HAP-1 (cell line): Measurements from ENCODE around the gene IKBKE.

ENCODE experiments used
- DNase-seq, 2 experiments: peaks; one replicate each; pipeline ENCODE4 v3.0.0-alpha.2; 2016 to 2020; ENCODE audit warnings: low spot score in 2 of 2
- H3K27me3 ChIP-seq: fragments of 250-450 bp; sonication (Bioruptor Pico); 2 replicates; pipeline ENCODE4 v1.5.1; 2020; ENCODE audit warnings: low read depth, mild to moderate bottlenecking, moderate library complexity
- H3K36me3 ChIP-seq: fragments of 250-450 bp; sonication (Bioruptor Pico); replicated peaks from 2 replicates; pipeline ENCODE4 v1.5.1; 2020; ENCODE audit warnings: mild to moderate bottlenecking
- H3K4me1 ChIP-seq: fragments of 250-450 bp; sonication (Bioruptor Pico); 2 replicates; pipeline ENCODE4 v1.5.1; 2020; ENCODE audit warnings: mild to moderate bottlenecking
- H3K4me3 ChIP-seq: fragments of 250-450 bp; sonication (Bioruptor Pico); 2 replicates; pipeline ENCODE4 v1.5.1; 2020; ENCODE audit warnings: mild to moderate bottlenecking, moderate library complexity
- H3K9me3 ChIP-seq: fragments of 250-450 bp; sonication (Bioruptor Pico); 2 replicates; pipeline ENCODE4 v1.5.1; 2020; ENCODE audit warnings: mild to moderate bottlenecking, moderate library complexity
- in situ Hi-C: fragments of 300-500 bp; cut with MboI; formaldehyde crosslinking; loops from 3 replicates; pipeline ENCODE4 v1.14.3; 2020; ENCODE audit warnings: low sequenced_read_pairs, inconsistent platforms, mixed read lengths

Gene IKBKE

DNA sequence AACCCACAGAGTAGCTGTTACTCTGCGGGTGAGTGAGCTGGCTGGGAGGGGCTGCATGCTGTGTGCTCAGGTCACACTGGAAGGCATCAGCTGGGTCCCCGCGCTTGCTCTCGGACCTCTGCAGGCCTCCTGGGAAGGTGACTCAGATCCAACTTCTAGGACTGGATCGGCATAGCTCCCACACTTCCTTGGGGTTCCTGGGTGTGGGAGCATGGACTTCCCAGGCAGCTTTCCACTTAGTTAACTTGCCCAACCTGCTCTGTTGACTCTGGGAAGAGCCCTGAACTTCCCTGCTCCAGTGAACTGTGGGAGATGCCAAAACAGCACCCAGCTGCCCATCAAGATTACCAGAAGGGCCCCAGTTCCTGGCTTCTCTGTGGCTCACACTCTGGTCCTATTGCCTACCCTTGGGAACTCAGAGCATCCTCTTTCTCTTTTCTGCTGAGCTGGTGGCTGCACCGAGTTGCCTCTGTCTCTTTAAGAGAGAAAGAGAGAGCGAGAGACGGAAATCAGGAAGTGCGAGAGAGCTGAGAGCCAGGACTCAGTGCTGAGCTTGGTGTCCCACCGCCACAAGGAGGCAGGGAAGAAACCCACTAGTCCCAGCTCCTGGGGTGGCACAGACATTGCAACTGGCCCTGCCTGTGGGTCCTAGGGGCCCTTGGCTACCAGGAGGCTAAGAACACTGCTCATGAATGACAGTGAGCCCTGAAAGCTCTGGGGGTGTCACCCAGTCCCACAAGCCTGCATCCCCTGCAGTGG lies at the start of gene IKBKE:
IKBKE (plus strand) TSS at position 544 of the 759 bp plus-strand sequence. CDS start 2,752 bp downstream, outside the sequence.
- peaks cover 6% of the 10 kb centered on the region; the same call in 1 of the 2 replicates for H3K4me1 ChIP-seq
- no peaks in the 10 kb centered on the region for H3K9me3 ChIP-seq
- peak; percentile 21 to 56 for DNase-seq
- in situ Hi-C loops = loop anchor here (10.0 kb wide), 1 partner anchor 445 kb away; no protein-coding TSS in a partner anchor
- no peaks in the 10 kb centered on the region for H3K27me3 ChIP-seq
- peak within 1 kb of the TSS; percentile 27 for H3K4me3 ChIP-seq
- H3K36me3 ChIP-seq = no peaks in the 10 kb centered on the region

DNA sequence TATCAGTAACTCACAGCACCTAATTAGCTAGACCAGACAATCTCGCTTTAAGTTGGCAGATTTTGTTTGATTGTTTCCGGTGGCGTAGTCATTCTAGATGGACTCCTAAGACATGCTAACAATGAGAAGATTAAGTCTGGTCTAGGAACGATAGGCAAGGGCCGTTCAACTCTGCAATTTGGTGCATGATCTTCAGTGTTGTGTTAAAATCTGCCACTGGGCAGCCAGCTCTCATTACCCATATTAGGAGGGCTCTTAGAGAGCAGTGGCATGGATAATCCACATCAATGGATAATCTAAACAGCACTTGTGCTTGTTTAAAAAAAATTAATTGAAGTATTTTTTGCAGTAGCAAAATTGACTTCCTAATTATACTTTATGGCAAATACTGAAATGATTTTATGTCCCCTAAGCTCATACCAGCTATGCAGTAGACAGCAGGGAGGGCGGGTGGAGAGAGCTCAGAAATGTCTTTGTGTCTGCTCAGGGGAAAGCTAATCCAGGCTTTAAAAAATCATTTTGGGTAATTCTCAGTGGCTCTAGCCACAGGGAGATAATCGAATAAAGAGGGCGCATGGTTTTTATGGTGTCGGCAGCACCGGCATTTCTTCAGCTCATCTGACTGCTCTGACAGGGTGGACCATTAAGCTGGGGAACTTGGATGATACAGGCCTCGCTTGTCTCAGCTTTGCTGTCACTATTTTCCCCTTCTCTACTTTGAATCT lies 48.5 kb upstream of the IKBKE start:
- peaks cover 33% of the 10 kb centered on the region for H3K36me3 ChIP-seq
- H3K4me3 ChIP-seq = no peak overlapping the region
- H3K9me3 ChIP-seq = no peaks in the 10 kb centered on the region
- H3K4me1 ChIP-seq = peaks cover 3% of the 10 kb centered on the region; the same call in 1 of the 2 replicates
- in situ Hi-C loops = no loop called here
- H3K27me3 ChIP-seq = no peaks in the 10 kb centered on the region
- DNase-seq = no peak

DNA sequence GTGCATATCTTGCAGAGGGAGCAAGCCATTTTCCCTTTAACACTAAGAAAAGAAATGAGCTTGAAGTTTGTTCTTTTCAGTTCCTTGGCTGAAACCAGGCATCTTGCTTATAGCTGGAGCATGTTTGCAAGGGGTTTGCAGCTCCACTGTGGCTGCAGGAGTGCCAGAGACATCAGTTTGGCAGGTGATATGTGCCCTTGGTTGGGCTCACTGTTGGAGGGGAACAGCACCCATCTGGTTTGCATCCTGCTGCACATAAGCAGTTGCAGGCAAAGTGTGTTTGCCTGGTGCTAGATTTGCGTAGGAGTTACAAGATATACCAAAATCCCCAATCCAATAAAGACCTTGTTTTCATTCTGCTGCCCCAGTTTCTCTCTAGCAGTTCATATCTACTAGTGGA lies 47.8 kb upstream of the IKBKE start:
- Histone ChIP-seq H3K4me3 (no peak overlapping the region), H3K4me1 (peaks cover 3% of the 10 kb centered on the region; the same call in 1 of the 2 replicates), H3K36me3 (peaks cover 33% of the 10 kb centered on the region), H3K9me3 (no peaks in the 10 kb centered on the region), H3K27me3 (no peaks in the 10 kb centered on the region)
- in situ Hi-C loops = no loop called here
- DNase-seq = no peak

DNA sequence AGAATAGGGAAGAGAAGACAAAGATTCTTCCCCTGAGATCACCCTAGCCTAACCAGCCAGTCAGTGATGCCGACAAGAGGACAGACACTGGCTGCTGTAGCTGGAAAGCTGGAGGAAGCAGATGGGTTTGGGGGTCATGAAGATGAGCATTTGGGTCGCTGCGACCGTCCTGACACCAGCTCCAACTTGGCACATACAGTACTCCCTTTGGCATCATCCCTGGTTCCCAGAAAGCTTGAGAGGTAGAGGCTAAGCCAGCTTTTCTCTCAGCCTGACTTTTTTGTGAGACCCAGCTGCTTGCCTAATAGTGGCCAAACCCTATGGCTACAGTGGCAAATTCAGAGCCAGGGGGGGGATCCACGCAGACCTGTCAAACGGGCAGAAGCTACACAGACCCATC lies 43.0 kb upstream of the IKBKE start:
- no peaks in the 10 kb centered on the region for H3K9me3 ChIP-seq
- no peak overlapping the region for H3K4me3 ChIP-seq
- in situ Hi-C loops = no loop called here
- H3K4me1 ChIP-seq = peaks cover 3% of the 10 kb centered on the region; the same call in 1 of the 2 replicates
- H3K27me3 ChIP-seq = no peaks in the 10 kb centered on the region
- peaks cover 34% of the 10 kb centered on the region for H3K36me3 ChIP-seq
- DNase-seq = no peak

DNA sequence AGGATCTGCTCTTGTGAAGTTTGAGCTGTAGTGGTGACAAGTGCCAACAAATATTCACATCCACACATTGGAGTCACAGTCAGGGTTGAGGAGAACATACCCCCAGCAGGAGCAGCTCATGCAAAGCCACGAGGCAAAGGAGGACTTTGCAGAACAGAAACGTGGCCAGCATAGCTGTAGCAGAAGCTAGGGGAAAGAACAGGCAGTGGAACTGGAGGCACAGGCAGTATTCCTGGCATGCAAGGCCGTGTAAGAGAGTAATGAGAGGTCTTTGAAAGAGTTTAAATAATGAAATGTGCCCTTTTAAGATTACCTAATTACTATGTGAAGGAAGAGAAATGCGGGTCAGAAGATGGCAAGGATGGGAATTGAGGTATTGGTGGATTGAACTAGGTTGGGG lies 40.9 kb upstream of the IKBKE start:
- H3K4me3 ChIP-seq = no peak overlapping the region
- DNase-seq = no peak
- H3K36me3 ChIP-seq = peaks cover 30% of the 10 kb centered on the region
- no peaks in the 10 kb centered on the region for H3K27me3 ChIP-seq
- no peaks in the 10 kb centered on the region for H3K9me3 ChIP-seq
- peaks cover 3% of the 10 kb centered on the region; the same call in 1 of the 2 replicates for H3K4me1 ChIP-seq
- in situ Hi-C loops = no loop called here

DNA sequence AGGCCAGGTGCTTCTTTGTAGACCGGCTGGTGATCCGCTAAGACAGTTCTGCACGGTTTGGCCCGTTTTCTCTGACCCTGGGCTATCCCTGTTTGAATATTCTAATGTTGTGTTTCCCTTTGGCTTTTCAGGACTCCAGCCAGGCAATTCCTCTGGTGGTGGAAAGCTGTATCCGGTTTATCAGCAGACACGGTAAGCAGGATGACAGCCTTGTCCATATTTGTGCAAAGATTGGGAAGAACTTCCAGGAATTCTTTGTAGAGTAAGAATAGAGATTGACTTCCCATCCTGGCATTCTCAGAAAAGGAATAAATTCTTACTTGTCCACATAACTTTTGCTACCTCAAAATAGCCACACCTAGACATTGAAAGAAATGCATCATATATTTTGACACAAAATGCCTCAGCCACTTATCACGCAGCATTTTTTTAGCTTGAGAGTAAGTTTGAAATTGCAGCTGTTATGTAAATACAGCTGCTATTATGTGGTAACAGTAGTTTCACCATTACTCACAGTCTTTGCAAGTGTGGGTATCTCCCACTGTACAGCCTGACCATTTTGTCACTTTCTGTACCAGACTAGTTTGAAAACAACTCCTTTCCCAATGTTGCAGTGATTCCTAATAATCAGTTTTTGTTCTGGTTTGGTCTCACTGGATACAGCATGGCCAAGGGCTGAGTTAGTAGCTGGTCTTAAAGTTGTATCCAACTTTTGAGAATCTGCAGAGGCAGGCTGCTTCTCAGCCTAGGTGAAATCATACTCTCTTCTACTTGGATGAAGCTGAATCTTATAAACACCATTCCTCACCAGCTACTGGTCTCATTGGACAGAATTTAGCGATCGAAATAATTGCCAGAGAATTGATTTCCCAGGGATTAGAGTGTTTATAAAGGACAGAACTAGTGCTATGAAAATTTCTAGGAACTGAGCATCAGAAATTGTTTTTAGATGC lies 40.0 kb upstream of the IKBKE start:
- no peak overlapping the region for H3K4me3 ChIP-seq
- DNase-seq = no peak
- H3K9me3 ChIP-seq = no peaks in the 10 kb centered on the region
- H3K36me3 ChIP-seq = peaks cover 22% of the 10 kb centered on the region
- in situ Hi-C loops = no loop called here
- H3K4me1 ChIP-seq = peaks cover 3% of the 10 kb centered on the region; the same call in 1 of the 2 replicates
- H3K27me3 ChIP-seq = no peaks in the 10 kb centered on the region

- in situ Hi-C loops = no loop called here
- Histone ChIP-seq H3K9me3 (no peaks in the 10 kb centered on the region), H3K27me3 (no peaks in the 10 kb centered on the region), H3K4me1 (no peaks in the 10 kb centered on the region), H3K36me3 (peaks cover 30% of the 10 kb centered on the region), H3K4me3 (no peak overlapping the region)
- DNase-seq = no peak
Observed at GRCh38 chr1:206435445-206435844, 34.8 kb upstream of the IKBKE start.

GRCh38 chr1:206438554-206438953 lies 31.7 kb upstream of the IKBKE start:
- Histone ChIP-seq H3K27me3 (no peaks in the 10 kb centered on the region), H3K36me3 (peaks cover 34% of the 10 kb centered on the region)

GRCh38 chr1:206439205-206439604 lies 31.1 kb upstream of the IKBKE start:
- DNase-seq = no peak
- H3K36me3 ChIP-seq = peaks cover 34% of the 10 kb centered on the region
- in situ Hi-C loops = no loop called here

More at GRCh38 chr1:206438554-206438953, 31.7 kb upstream of the IKBKE start:
- Histone ChIP-seq H3K4me3 (no peak overlapping the region), H3K9me3 (no peaks in the 10 kb centered on the region), H3K4me1 (no peaks in the 10 kb centered on the region)
- no peak for DNase-seq
- in situ Hi-C loops = no loop called here

DNA sequence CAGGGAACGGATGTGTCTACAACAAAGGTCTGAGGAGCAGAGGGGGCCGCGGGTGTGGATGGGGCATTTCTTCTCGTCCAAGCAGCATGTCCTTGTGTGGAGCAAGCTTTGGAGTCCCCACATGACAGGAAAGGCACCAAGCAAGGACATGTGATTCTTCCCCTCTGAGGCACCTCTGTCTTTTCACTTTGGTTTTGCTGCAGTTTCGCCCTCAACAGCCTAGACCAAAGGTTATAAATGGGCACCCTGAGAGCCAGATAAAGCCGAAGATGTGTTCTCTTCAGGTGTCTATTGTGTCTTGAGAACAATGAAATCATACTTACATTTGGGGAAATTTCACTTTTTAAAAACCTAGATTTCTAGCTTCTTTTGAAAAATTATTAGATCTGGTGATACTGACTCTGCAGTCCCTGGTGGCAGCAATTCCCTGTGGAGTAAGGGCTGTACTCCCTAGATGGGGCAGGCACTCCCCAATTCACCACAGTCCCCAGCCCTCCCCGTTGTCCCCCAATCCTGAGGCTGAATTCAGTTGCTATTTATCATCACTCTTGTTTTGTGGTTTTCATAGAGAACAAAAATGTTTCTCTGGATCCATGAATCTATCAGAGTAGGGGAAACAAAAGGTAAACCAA lies 28.8 kb upstream of the IKBKE start:
- H3K36me3 ChIP-seq = peaks cover 40% of the 10 kb centered on the region

More at GRCh38 chr1:206439205-206439604, 31.1 kb upstream of the IKBKE start:
- Histone ChIP-seq H3K4me3 (no peak overlapping the region), H3K27me3 (no peaks in the 10 kb centered on the region), H3K9me3 (no peaks in the 10 kb centered on the region), H3K4me1 (no peaks in the 10 kb centered on the region)

GRCh38 chr1:206442101-206442500 lies 28.2 kb upstream of the IKBKE start:
- no peaks in the 10 kb centered on the region for H3K4me1 ChIP-seq
- H3K4me3 ChIP-seq = no peak overlapping the region
- in situ Hi-C loops = no loop called here
- no peaks in the 10 kb centered on the region for H3K9me3 ChIP-seq
- no peaks in the 10 kb centered on the region for H3K27me3 ChIP-seq
- peaks cover 35% of the 10 kb centered on the region for H3K36me3 ChIP-seq
- no peak for DNase-seq

More for the DNA sequence above, 28.8 kb upstream of the IKBKE start:
- no peaks in the 10 kb centered on the region for H3K4me1 ChIP-seq
- H3K4me3 ChIP-seq = no peak overlapping the region
- in situ Hi-C loops = no loop called here
- H3K27me3 ChIP-seq = no peaks in the 10 kb centered on the region
- no peaks in the 10 kb centered on the region for H3K9me3 ChIP-seq
- no peak for DNase-seq

DNA sequence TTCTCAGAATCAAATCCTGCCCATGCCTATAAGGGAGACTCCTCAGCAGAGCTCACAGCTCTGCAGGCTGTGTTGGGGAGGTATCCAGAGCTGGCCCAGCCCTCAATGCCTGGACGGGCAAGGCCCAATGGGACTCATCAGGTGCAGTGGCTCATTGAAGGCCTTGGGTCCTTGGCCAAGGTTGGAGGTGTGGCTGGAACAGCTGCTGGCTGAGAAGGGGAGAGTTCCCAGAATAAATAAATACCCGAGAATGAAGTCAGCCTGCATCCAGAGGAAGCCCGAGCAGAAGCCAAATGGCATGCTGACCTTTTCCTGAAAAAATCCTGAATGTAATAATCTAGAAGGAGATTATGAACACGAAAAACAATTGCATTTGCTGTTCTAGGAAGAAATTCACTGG lies 25.2 kb upstream of the IKBKE start:
- no peaks in the 10 kb centered on the region for H3K9me3 ChIP-seq
- in situ Hi-C loops = no loop called here
- no peaks in the 10 kb centered on the region for H3K27me3 ChIP-seq
- no peaks in the 10 kb centered on the region for H3K4me1 ChIP-seq
- peaks cover 27% of the 10 kb centered on the region for H3K36me3 ChIP-seq
- H3K4me3 ChIP-seq = no peak overlapping the region
- DNase-seq = no peak

DNA sequence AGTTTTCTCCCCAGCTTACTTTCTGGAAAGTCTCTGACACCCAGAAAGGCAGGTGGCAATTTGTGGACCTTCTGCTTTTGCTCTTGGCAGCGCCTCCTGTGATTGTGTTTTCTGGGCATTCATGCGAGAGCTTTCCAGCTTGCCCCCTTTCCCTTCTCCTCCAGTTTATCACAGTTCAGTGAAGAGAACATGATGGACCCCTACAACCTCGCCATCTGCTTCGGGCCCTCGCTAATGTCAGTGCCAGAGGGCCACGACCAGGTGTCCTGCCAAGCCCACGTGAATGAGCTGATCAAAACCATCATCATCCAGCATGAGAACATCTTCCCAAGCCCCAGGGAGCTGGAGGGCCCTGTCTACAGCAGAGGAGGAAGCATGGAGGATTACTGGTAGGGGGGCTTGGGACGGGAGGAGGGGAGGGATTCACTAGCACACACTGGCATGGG lies 24.3 kb upstream of the IKBKE start:
- H3K4me3 ChIP-seq = no peak overlapping the region
- no peaks in the 10 kb centered on the region for H3K9me3 ChIP-seq
- no peaks in the 10 kb centered on the region for H3K27me3 ChIP-seq
- H3K4me1 ChIP-seq = no peaks in the 10 kb centered on the region
- no peak for DNase-seq
- in situ Hi-C loops = no loop called here
- peaks cover 26% of the 10 kb centered on the region for H3K36me3 ChIP-seq
